NCI-H1105 (cell line): ENCODE data around the gene RUFY1.
"Not testable (repeated sequence)": the region's sequence is repeated elsewhere in the genome, so short reads cannot be mapped to it uniquely, and the experiment has no call there.

Experiments
- DNase-seq: peaks from one replicate; lab custom pipeline; 2025; lab: John Stamatoyannopoulos, UW

RUFY1 gene

DNA sequence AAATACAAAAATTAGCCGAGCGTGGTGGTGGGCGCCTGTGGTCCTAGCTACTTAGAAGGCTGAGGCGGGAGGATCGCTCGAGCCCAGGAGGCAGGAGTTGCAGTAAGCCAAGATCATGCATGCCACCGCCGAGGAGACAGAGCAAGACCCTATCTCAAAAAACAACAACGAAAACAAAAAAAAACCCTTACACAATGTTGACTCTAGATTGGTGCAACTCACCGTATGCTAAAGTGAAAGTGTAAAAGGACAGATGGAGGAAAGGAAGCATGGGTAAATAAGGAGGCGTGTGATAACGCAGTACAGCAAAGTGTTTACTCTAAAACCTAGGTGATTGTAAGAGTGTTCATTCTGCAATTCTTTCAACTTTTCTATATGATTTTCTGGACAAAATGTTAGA, 15.9 kb upstream of the RUFY1 start:
- no peak for DNase-seq

- DNase-seq: no peak
These were observed 13.7 kb upstream of the RUFY1 start for GRCh38 chr5:179536676-179537075.

DNA sequence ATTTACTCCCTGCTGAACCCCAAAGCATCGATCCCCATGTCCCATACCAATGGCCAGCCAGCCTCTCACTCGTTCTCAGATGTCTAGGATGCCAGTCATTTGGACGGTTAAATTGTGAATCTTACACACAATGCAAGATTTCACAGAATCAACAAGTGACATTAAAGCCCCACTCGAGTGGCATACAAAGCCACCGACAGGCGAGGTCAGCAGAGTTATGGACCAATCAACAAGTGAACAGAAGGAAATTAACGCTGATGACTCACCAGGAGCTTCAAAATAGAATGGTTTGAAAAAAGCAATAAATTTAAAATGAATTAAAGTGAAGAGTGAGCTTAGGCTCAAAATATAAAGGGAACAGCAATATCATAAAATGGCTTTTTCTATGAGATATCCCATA, 8.2 kb upstream of the RUFY1 start:
- DNase-seq: no peak

DNA sequence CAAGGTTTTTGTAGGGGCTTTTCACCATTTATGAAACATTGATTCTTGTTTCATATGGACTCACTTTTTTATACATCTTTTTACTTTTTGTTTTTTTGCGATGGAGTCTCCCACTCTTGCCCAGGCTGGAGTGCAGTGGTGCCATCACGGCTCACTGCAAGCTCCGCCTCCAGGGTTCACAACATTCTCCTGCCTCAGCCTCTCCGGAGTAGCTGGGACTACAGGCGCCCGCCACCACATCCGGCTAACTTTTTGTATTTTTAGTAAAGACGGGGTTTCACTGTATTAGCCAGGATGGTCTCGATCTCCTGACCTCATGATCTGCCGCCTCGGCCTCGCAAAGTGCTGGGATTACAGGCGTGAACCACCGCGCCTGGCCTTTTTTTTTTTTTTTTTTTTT, 7.1 kb upstream of the RUFY1 start:
- DNase-seq: not testable (repeated sequence)

- DNase-seq: no peak
These were observed 2.7 kb downstream of the RUFY1 start for GRCh38 chr5:179553006-179553405.

- no peak for DNase-seq
These were observed 3.5 kb downstream of the RUFY1 start for GRCh38 chr5:179553875-179554274.

DNA sequence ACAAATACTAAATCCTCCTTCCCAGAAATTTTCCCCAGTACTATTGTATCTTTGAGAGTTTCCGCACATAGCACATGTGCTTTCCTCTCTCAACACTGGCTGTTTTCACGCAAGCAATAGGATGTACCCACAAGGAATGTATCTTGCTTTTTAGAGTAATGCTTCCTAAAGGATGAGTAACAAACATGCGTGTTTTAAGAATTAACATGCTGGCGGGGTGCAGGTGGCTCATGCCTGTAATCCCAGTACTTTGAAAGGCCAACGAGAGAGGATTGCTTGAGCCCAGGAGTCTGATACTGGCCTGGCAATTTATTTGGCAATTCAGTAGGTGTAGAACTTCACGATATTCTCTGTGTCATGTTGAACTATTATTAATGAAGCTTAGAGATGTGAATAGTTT, 4.6 kb downstream of the RUFY1 start:
- no peak for DNase-seq

- not testable (repeated sequence) for DNase-seq
These were observed 8.0 kb downstream of the RUFY1 start for GRCh38 chr5:179558261-179558799.

DNA sequence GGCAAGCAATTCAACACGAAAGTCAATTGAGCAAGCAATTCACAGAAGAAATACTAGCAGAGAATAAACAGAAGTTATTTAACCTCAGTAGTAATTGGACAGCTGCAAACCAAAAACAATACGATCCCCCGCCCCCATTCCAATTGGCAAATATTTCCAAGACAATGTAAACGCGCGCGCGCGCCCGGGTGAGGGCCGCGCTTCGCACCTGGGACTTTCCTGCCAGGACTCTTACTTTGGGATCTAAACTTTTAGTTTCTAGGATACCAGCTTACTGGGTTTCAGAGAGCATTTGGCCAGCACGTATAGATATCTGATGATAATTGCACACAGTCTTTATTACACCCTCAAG, 8.6 kb downstream of the RUFY1 start:
- peak; percentile 66 for DNase-seq

GRCh38 chr5:179559284-179560252, 9.2 kb downstream of the RUFY1 start:
- peak; percentile 94 for DNase-seq

- no peak for DNase-seq
These were observed 14.2 kb downstream of the RUFY1 start for GRCh38 chr5:179564526-179564925.

GRCh38 chr5:179568721-179569120, 18.4 kb downstream of the RUFY1 start:
- no peak for DNase-seq

GRCh38 chr5:179572386-179572785, 22.0 kb downstream of the RUFY1 start:
- DNase-seq: no peak

GRCh38 chr5:179577286-179577960, 27.1 kb downstream of the RUFY1 start:
- DNase-seq: no peak

- DNase-seq: no peak
These were observed 35.6 kb downstream of the RUFY1 start for GRCh38 chr5:179585941-179586401.

DNA sequence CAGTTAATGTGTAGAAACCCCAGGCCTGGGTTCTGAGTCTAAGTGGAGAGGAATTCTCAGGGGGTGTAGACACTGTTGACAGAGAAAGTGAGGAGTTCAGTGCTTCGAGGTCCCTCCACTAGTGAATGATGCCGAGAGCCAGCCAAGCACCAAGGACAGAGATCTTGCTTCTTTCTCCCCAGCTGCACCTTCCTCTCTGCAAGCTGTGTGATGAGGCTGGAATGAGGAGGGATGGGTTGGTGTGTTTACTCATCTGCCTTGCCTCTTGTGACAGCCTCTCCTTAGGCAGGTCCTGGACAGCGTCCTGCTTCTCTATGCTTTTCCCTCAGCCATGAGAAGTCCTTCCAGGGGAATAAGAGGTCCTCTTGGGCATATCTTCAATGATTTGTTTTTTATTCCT, 37.8 kb downstream of the RUFY1 start:
- no peak for DNase-seq

DNA sequence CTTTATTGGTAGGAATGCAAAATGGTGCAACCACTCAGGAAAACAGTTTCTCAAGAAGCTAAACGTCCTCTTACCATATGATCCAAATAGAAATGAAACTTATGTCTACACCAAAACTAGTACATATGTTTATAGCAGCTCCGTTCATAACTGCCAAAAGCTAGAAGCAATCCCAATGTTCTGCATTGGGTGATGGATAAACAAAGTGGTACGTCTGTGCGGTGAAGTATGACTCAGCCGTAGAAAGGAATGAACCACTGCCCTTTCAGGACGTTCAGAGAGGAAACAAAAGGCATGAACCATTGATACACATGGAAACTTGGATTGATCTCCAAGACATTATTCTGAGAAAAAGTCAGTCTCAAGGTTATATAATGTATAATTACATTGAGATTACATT, 45.6 kb downstream of the RUFY1 start:
- DNase-seq: no peak

DNA sequence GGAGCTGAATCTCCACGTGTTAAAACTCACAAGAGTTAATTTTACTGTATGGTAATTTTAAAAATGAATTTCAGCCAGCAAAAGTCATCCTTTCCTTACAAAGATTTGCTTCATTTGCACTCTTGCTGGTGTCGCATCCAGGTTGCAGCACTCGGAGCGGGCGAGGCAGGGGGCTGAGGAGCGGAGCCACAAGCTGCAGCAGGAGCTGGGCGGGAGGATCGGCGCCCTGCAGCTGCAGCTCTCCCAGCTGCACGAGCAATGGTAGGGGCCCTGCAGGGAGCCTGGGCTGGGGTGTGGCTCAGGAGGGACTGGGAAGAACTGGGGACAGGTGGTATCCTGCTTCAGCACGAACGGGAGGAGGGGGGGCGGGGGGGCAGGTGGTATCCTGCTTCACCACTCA, 46.1 kb downstream of the RUFY1 start:
- no peak for DNase-seq

- no peak for DNase-seq
These were observed 48.7 kb downstream of the RUFY1 start for GRCh38 chr5:179599100-179599499.

DNA sequence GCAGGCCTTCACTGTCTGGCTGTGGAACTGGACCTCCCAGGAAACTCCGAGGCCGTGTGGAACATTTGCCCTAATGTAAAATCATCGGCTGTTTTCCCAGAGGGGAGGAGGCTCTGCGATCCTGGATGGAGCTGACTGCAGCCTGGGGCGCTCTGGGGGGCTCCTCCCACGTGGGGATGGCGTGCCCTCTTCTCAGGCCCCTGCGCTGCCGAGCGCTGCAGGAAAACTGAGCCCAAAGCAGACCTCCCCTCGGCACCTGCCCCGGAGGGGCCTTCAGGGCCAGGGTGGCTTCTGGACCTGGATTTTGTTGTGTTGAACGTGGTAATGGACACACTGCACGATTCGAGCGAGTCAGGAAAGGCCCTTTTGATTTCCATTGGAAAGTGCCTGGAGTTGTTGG, 49.2 kb downstream of the RUFY1 start:
- DNase-seq: no peak

GRCh38 chr5:179599973-179600372, 49.6 kb downstream of the RUFY1 start:
- no peak for DNase-seq

DNA sequence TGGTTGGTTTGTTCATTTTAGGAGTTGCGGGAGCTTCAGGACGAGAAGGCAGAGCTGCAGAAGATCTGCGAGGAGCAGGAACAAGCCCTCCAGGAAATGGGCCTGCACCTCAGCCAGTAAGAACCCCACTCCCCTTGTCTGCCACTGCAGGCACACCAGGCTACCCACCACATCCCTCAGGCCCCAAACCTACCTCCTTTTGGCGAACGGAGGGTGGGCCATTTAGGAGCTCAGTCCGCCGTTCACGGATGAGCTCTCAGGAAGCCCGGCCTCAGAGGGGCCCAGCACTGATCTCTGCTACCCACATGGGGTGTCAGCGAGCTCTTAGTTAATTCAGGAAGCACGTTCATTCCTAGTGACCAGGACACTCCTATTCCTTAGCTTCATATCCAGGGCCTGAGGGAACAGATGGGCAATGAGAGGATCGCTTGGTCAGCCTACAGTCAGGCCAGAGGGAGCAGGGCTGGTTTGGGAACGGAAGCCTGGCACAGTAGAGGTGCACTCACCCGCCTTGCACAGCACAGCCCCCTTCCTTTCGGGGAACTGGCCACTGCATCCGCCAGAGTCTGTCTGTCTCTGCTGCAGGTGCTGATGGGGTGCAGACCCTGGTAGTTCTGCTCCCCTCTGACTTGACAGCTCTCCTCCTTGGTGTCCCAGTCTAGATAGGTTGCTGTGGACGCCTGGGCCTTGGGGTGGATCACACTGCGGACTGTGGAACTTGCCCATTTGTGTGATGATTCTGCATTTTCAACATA, 51.7 kb downstream of the RUFY1 start:
- DNase-seq: no peak
